ENCODE measurements around the gene GARS1.

Gene GARS1

DNA sequence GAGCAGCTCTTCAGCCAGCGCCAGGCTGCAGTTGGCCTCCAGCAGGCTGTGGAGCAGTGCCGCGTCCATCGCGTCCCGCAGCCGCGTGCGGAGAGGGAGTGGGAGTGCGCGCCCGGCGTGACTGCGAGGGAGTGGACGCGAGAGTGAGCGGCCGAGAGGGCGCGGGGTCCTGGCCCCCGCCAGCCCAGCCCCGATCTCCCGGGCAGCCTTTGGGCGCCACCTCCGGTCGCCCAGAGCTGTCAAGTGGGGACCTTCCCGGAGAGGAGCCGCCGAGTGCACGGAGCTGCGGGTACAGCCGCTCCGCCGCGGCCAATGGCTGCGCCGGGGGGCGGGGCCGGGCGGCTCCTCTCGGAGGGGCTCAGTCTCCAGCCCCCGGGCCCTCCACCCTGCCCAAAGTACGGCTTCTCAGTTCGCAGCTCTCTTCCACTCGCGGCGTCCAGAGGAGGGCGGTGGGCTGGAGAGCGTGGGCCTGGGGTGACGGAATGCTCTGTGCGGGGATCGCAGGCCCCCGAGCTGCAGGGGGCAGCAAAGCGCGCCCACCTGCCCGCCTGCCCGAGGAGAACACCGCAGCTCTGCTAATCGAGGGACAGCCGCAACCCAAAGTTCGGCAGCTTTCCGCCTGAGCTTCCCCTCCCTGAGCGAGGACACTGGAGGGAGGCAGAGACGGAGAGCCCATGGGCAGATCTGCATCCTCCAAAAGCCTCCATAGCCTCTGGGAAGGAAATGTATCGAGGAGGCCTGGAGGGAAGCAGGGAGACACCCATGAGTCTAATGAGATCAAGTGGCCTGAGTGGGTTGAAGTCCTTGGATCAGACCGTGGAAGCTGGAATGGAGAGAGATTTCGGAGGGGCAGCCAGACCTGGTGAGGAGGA lies 87.8 kb downstream of the GARS1 start, which contains the start of gene CRHR2:
CRHR2 (minus strand) TSS at position 245 of the 872 bp plus-strand sequence; CDS start at position 69, 176 bp downstream.
- DNase-seq (ENCODE audit: low read depth in 2 of 2), result no peak

DNA sequence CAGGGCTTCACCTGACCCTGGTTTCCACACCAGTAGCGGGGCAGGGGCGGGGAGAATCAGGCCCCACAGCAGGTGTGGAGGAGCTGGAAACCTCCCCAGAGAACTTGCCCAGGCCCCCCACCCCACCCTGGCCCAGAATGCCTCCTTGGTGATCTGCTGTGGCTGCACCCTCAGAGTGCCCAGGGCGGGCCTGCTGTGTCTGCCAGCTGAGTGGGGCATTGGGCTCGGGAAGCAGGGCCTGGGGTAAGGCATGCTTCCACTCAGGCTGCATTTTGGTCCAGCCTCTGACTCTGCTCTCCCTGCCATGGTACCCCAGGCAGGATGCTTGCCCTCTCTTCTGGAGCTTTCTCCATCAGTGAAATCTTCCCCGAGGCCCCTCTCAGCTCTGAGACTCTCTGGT lies 88.6 kb downstream of the GARS1 start:
- DNase-seq (ENCODE audit: low read depth in 2 of 2), result no peak
